ENCODE measurements around the gene CHKA.

DNA sequence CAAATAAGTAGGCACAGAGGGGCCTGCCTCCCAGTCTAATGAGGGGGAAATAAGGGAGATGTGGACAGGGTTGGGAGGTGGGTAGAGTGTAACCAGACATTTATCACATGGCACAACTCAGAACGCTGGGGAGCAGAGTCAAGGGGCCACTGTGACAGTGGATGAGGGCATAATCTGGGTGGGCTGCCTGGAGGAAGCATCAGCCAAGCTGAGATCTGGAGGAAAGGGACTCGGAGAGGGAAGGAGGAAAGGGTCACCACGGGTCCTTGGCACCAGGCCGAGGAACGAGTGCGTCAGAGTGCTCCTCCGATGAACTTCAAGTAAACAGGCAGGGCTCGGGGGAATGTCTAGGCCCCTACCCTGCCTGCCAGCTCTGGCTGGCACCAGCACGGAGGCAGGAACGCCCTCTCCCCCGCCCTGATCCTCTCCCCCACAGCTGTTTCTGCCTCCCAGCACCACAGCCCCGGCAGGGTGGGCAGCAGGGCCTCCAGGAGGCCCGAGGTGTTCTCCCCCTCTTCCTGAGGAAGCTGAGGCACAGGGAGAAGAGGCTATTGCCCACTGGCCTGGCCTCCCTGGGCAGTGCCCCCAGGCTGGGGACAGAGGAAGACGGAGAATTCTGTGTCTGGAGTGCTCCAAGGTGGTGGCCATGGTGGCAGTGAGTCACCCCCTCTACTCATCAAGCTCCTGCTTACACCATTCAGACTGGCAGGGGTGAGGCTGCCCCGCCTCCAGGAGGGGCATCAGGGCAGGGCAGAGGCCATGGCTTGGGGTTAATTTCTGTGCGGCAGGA is 106.8 kb downstream of the CHKA start:
- TF ChIP-seq, protein P1, sequence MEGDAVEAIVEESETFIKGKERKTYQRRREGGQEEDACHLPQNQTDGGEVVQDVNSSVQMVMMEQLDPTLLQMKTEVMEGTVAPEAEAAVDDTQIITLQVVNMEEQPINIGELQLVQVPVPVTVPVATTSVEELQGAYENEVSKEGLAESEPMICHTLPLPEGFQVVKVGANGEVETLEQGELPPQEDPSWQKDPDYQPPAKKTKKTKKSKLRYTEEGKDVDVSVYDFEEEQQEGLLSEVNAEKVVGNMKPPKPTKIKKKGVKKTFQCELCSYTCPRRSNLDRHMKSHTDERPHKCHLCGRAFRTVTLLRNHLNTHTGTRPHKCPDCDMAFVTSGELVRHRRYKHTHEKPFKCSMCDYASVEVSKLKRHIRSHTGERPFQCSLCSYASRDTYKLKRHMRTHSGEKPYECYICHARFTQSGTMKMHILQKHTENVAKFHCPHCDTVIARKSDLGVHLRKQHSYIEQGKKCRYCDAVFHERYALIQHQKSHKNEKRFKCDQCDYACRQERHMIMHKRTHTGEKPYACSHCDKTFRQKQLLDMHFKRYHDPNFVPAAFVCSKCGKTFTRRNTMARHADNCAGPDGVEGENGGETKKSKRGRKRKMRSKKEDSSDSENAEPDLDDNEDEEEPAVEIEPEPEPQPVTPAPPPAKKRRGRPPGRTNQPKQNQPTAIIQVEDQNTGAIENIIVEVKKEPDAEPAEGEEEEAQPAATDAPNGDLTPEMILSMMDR (IDR thresholded peaks at IDR 0.05; ENCODE audit: insufficient read depth, low read length): no peak
- no peak; the same call in 1 of the 2 replicates for TF ChIP-seq POLR2AphosphoS5 (IDR thresholded peaks at IDR 0.05; ENCODE audit: low read depth)

Measured in HL-60 (cell line).